ENCODE measurements around the gene OR1L1.

The OR1L1 gene

GRCh38 chr9:122672481-122672880, 11.0 kb downstream of the OR1L1 start:
- no peak for DNase-seq (ENCODE audit: low spot score)
- in situ Hi-C loops (cut with MboI; ENCODE audit: low sequenced_read_pairs, unreplicated experiment) = no loop called here
- no peak for TF ChIP-seq CTCF (IDR thresholded peaks at IDR 0.05; ENCODE audit: borderline replicate concordance, control extremely low read depth, extremely low read depth, insufficient read depth, missing control alignments)

GRCh38 chr9:122684851-122685250, 23.3 kb downstream of the OR1L1 start:
- in situ Hi-C loops (cut with MboI; ENCODE audit: low sequenced_read_pairs, unreplicated experiment) = no loop called here
- no peak for TF ChIP-seq CTCF (IDR thresholded peaks at IDR 0.05; ENCODE audit: borderline replicate concordance, control extremely low read depth, extremely low read depth, insufficient read depth, missing control alignments)
- DNase-seq (ENCODE audit: low spot score) = no peak

GRCh38 chr9:122695696-122696095, 34.2 kb downstream of the OR1L1 start:
- TF ChIP-seq CTCF (IDR thresholded peaks at IDR 0.05; ENCODE audit: borderline replicate concordance, control extremely low read depth, extremely low read depth, insufficient read depth, missing control alignments) = no peak
- no peak for DNase-seq (ENCODE audit: low spot score)
- in situ Hi-C loops (cut with MboI; ENCODE audit: low sequenced_read_pairs, unreplicated experiment) = no loop called here
